ENCODE results near the gene PRXL2B.
"Not testable (repeated sequence)": the region's sequence is repeated elsewhere in the genome, so short reads cannot be mapped to it uniquely, and the experiment has no call there.

The PRXL2B gene

DNA sequence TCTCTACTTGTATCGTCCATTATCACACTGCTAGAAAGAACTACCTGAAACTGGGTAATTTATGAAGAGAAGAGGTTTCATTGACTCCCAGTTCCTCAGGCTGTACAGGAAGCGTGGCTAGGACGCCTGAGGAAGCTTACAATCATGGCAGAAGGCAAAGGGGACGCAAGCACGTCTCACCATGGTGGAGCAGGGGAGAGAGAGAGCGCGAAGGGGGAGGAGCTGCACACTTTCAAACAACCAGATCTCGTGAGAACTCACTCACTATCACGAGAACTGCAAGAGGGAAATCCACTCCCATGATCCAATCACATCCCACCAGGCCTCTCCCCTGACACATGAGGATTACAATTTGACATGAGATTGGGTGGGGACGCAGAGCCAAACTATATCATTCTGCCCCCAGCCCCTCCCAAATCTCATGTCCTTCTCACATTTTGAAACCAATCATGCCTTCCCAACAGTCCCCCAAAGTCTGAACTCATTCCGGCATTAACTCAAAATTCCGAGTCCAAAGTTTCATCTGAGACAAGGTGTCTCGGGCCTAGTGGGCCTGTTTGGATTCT is 38.2 kb downstream of the PRXL2B start:
- no peak for DNase-seq

DNA sequence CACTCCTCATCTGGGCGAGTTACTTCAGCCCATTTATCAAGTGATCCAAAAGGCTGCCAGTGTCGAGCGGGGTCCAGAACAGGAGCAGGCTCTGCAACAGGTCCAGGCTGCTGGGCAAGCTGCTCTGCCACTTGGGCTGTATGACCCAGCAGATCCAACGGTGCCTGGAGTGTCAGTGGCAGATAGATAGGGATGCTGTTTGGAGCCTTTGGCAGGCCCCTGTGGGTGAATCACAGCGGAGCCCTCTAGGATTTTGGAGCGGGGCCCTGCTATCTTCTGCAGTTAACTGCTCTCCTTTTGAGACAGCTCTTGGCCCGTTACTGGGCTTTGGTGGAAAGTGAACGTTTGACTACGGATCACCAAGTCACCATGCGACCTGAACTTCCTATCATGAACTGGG is 38.7 kb downstream of the PRXL2B start:
- no peak for DNase-seq

DNA sequence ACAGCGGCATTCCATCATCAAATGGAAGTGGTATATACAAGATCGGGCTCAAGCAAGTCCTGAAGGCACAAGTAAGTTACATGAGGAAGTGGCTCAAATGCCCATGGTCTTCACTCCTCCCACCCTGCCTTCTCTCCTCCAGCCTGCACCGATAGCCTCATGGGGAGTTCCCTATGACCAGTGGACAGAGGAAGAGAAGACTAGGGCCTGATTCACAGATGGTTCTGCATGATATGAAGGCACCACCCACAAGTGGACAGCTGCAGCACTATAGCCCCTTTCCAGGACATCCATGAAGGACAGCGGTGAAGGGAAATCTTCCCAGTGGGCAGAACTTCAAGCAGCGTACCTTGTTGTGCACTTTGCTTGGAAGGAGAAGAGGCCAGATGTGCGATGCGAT is 39.2 kb downstream of the PRXL2B start:
- DNase-seq: not testable (repeated sequence)

DNA sequence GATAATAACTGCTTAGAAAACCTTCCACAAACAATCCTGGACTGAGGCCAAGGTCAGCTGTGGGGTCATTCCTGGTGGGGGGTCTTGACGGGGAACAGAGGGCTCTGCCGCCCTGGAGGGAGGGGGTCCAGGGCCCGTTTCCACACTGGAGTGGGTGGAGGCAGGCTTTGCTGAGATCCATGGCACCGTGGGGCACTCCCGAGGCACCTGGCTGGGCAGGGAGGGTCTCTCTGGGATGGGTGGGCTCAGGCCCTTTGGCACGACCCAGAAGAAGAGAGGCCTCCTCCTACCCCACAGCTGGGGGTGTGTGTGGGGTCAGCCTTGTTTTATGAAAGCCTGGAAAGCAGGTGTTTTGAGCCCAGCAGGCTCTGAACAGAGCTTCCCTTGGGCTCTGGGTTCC is 41.2 kb downstream of the PRXL2B start:
- no peak for DNase-seq

DNA sequence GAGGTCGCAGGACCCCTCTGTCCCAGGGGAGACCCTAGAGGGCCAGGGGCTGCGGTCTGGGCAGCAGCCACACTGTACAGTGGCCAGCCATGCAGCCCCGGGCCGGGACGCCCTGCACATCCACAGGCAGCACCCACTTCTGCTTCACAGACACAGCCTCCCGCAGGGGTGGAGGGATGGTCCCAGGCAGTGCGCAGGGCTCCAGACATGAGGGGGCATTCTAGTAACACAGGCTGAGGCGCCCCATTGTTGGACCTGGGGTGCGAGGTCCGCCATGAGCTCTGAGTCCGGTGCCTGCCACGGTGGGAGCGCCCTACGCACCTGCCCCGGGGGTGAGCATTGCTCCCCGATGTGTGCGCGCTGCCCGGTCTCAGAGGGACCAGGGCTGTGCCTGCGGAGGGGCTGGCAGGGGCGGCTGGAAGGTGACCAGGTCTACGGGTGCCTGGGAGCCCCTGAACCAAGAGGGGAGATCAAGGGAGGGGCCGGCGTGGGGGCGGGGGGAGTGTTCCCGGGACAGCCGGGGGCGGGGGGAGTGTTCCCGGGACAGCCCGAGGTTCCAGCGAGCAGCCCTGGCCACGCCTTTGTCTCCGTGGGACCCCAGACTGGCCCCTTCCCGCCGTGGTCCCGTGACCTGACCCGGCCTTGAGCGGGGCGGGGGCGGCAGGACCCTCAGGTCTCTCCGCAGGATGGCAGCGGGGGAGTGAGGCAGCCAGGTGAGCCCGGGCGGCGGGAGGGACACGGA is 41.8 kb downstream of the PRXL2B start:
- DNase-seq: no peak

DNA sequence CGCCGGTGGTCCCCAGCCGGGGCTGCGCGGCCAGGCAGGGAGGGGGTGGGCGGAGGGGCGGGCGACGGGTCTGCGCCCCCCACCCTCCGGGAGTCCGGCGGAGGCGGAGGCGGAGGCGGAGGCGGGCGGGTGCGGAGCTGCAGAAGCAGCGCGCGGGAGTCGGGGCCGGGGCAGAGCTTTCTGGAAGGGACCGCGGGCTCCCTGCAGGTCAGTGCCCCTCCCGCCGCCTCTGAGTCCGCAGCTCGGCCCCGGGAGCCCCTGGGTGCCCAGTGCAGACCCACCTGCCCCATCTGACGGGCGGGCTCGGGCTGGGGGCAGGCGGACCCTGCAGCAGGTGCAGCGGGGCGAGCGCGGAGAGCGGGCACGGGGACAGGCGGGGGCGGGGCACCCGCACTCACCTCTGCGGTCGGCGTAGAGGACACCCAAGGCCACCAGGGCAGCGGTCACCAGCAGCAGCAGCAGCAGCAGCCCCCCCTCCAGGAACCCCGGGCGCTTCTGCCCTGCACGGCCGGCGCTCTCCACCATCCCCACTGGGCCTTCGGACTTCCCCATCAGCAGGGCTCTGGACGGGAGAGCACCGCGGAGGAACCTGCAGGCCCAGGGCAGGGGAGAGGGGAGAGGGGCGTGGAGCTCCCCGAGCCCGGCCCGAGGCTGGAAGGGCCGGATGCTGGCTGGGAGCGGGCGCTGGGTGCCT is 42.5 kb downstream of the PRXL2B start:
- no peak for DNase-seq

DNA sequence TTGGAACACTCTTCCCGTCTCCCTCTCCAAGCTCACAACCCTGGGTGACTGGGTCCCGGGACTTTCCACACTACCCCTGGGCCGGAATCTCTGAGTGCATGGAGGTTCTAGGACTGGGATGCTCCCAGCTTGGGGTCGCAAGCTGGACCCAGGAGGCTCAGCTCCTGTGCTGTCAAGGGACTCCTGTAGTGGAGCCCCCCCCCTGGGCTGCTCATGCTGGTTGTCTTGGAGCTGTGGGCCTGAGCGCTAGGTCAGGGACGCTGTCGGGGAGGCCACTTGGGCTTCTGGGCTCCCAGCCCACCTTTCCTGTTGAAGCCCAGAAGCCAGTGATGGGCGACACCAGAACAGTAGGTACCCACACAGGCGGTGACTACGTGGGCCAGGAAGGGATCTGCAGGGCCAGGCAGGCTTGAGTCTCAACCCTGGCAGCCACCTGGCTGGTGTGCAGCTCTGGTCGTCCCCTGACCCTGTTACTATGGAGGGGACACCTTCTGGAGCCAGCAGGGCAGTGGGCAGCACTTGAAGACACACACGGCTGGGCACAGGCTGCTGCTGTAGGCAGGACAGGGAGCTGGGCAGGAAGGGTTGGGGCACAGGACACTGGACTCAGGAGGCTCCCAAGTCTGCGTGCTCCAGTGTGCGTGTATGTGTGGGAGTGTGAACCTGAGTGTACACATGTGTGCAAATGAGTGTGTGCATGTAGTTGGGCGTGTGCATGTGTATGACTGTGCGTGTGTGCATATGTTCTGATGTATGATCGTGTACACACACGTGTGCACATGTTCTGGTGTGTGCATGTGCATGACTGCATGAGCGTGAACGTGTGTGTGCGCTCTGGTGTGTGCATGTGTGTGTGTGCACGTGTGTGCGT is 43.3 kb downstream of the PRXL2B start:
- DNase-seq: no peak

DNA sequence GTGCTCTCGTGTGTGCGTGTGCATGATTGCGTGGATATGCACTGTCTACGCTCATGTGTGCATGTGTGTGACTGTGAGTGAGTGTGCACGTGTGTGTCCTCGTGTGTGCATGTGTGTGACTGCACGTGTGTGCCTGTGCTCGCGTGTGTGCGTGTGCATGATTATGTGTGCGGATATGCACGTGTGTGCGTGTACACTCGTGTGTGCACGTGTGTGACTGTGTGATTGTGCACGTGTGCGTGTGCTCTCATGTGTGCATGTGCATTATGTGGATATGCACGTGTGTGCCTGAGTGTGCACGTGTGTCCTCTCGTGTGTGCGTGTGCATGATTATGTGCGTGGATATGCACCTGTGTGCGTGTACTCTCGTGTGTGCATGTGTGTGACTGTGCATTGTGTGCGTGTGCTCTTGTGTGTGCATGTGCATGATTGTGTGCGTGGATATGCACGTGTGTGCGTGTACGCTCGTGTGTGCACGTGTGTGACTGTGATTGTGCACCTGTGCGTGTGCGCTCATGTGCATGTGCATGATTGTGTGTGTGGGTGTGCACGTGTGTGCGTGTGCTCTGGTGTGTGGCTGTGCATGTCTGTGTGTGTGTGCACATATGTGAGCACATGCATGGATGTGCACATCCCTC is 44.0 kb downstream of the PRXL2B start:
- DNase-seq: no peak

DNA sequence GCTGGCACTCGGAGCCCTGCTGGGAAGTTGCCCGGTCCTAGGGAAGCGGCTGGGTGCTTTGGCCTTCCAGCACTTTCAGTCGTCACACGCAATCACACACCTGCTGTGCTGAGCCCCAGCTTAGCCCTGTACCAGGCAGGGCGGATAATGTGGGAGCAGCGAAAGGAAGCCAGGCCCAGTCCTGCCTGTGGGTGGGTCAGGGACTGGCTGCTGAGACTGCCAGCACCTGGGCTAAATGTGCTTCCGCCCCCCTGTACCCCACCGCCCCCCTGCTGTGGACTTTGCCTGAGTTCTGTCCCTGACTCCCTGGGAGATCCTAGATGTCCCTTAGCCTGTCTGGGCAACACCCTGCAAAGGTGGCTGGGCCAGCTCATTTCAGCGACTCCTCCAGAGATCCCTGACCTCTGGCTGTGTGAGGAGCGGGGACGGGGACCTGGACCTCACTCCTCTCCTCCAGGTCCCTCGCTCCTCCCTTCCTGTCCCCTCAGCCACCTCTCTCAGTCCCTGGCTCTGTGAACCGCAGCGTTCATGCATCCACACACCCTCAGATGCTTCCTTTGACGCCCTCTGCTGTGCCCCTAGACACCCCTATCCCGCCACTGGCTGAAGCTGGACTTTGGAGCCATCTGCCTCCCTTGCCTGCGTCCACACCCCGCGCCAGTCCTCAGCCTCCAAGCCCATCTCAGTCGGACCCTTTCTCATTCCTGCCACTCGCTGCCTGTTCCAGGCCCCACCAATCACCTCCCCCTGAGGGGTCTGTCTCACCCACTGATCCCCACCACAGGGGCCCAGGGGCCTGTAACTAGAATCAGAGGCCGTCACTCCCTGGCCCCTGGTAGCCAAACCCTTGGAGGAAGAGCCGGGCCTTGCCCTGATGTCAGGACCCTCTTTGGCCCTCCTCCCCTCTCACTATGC is 44.8 kb downstream of the PRXL2B start:
- no peak for DNase-seq

DNA sequence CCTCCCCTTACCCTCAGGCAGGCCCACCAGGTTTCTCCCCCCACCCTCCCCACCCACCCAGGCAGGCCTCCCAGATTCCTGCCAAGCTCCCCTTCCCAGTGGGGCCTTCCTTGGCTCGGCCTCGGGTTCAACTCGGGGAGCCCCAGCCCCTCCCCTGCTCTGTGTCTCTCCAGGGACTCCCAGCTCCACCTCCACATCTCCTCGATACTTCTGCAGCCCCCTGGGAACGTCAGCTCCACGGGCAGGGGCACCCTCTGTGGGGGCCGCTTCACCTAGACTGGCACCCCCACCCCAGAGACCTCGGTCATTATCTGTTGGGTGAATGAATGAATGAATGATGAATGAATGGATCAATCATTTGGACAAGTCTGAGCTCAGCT is 45.5 kb downstream of the PRXL2B start:
- DNase-seq: no peak

DNA sequence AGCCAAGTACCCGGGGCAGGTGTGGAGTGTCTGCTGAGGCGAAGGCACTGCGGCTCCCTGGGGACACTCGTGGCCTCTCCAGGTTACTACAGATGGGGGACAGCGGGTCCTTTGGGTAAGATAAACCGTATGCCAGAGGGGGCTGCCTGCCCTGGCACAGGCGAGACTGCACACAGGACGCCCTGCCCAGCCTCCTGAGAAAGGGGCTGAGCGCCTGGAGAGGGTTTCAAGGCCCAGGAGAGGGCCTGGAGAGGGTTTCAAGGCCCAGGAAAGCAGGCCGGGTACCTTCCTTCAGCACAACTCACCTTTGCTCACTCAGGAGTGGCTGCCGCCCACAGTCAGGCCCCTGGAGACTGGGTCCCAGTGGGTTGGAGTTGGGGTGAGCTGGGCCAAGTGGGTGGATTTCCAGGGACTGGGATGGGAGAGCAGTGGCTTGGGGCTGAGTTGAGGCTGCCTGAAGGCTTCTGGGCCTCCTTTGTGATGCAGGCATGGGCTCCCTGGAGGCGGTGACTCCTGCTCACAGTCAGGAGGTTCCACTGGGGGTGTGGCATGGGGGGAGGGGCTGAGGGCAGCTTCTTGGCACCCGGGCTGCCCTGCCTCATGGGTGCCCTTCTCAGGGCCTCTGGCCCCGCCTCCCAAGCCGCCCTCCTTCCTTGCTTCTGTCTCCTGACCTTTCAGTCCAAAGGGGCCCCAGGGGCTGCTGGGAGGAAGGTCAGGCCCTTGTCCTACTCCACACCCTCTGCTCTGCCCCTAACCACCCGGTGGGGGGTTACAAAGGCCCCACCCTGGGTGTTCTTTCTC is 46.2 kb downstream of the PRXL2B start, which contains the start of gene MMEL1:
MMEL1 (minus strand) TSS at position 456 of the 801 bp plus-strand sequence. CDS start 3,532 bp downstream, outside the sequence.
- no peak for DNase-seq

DNA sequence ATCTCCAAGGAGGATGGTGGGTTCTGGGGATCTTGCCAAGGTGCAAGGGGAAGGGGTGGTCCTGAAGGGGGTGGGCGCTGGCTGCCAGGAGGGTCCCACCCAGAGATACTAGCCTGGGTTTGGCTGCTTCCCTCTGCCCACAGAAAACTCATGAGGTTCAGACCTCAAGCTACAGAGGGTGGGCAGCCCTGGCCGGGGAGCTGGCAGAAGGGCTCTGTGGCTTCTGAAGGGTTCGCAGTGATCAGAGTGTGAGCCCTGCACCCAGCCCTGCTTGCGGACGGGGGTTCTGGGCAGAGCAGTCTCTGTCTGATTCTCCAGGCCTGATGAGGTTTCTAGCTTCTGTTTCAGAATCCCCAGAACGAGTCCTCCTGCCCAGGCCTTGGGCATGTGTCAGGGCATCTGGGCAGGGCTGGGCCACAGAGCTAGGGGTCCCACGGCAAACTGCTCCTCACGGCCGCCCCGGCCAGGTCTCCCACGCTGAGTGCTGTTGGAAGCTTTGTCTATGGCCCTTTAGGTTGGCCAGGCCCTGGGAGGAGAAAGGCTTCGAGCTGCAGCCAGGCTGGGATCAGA is 46.9 kb downstream of the PRXL2B start:
- DNase-seq: no peak

DNA sequence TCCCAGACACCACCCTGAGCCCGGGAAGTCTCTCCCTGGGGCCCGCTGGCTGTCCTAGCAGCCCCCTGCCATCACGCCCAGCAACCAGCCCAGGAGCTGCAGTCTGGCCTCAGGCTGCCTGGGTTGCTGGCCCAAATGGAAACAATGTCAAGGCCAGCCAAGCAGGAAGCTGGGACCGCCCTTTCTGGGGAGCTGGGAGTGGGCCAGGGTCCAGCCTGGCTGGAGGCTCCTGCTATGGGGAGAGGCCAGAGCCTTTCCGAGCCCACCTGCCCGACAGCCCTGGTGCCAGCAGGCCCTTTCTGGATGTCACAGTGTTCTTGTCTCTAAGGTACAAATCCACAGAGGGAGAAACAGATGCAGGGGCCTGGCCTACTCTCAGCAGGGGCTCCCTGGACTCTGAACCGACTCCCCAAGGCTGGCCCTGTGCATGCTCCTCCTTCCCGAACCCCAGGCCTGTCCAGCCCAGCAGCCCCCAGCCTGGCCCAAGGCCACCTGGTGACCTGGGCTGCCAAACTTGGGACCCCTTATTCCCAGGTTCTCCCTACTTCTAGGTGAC is 47.4 kb downstream of the PRXL2B start:
- no peak for DNase-seq

DNA sequence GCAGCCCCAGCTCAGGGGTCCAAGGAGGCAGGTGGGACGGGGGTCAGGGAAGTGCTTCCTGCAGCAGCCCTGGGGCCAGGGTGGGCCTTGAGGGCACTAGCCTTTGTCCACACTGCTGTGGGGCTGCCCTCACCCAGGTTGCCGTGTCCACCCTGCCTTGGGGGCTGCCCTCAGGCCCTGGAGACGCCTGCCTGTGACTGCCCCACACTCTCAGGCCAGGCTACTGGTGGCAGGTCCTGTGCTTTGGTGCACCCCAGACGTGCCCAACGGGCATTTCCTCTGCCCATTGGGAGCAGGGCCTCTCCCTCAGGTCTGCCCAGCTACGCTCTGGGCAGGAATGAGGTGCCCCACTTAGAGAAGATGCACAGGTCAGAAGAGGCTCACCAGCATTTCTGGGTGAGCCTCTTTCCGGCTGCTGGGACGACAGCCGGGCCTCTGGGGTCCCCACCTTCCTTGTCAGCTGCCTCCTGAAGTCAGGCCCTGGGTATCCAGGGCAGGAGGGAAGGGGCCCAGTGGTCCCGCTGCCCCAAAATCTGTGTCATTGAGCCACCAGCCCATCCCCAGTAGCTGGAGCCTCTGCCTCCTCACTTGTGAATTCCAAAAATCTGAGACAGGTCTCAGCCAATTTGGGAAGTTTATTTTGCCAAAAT is 48.9 kb downstream of the PRXL2B start:
- DNase-seq: no peak

DNA sequence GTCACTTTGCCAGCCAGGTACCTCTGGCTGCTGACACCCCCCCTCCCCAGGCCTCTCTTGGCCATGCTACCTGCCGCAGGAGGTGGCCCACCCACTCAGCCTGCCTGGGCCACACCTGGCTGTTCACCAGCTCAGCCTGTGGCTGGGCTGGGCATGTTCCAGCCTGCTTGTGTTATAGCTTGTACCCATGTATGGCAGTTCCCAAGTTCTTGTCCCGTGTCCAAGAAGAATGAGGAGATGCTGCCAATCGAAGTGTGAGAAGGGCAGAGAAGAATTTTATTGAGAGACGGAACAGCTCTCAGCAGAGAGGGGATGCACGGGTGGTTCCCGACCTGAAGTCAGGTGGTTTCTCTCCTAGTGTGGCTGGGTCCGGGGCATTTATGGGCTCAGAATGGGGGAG is 50.2 kb downstream of the PRXL2B start:
- no peak for DNase-seq

DNA sequence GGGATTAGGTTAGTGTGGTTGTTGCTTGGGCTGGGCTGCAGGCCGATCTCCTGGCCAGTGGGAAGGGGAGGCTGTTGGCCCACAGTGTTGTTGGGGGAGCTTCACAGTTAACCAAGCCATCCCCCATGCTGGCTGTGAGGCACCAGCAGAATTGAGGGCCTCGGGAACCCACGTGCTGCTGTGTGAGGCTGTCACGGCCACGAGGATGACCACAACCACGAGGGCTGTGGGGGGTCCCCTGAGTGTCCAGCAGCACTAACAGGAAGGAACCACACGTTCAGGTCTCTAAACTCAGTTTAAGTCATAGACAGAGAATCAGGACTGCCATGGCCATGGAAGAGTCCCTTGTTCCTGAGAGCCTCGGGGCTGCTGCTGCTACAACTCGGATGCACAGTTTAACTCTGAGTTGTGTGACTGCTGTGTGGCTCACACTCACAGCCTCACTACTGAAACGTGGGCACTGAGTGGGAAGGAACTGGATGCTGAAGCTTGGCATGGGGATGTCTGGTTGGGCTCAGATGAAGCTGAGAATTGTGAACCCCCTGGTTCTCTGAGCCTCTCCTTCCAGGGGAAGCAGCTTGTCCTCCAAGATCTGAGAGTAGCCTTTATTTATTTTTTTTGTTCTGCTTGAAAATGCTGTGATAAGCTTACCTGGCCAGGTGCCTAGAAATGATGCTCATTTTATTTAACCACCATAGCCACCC is 51.0 kb downstream of the PRXL2B start:
- DNase-seq: no peak

DNA sequence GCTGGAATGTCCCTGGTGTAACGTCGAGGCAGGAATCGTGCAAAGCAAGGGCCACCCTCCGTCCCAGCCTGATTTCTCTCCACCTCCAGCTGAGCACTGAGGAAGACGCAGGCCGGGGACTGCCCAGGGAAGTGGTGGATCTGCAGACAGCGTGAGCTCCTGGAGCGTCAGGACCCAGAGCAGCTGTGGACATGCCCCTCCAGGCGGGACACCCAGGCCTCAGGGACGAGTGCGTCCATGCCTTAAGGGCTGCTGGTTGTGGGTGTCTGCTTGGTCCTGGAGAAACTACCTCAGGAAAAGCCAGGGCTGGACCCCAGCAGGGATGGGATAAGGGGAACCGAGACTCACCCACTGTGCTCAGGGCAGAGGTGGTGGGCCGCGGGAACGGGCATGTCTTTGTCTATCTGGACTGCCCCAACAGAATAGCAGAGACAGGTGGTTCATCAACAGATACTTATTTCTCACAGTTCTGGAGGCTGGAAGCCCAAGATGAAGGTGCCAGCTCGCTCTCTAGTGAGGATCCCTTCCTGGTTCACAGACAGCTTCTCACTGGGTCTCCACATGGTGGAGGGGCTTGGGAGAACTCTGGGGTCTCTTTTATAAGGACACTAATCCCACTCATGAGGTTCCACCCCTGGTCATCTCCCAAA is 52.0 kb downstream of the PRXL2B start:
- DNase-seq: no peak

DNA sequence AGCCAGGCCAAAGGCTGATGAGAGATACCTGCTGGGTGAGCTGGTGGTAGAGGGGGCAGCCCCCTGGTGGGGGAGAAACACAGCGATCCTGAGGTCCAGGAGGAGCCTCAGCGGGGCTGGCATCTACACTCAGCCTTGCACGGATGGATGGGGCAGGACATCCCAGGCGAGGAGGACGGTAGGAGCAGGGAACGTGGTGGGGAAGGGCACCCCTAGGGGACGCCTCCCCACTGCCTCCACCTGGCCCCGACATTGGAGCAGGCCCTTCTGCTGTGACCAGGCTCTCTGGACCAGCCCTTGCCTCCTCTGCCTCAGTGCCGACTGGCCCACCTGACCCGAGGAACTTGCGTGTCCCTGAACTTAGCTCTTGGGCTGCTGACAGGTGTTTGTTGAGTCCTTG is 52.6 kb downstream of the PRXL2B start:
- no peak for DNase-seq

Data from stimulated activated CD4-positive, alpha-beta T cell treated with anti-CD3 and anti-CD28 coated beads, Interleukin-12 subunit alpha, Interleukin-12 subunit beta, amount 100 ng/mL, for 4 hours (primary cell).